CD14-positive monocyte (primary cell): ENCODE results near the gene PDLIM5. TPM values are rescaled to one million over a fixed set of nuclear protein-coding genes. Genes with fewer than 3 reads are reported as not detected.

Experiments used
- DNase-seq, 3 donors: peaks; one replicate each; pipeline ENCODE4 v3.0.0-alpha.2; 2011 to 2022
- H2AFZ ChIP-seq: 2 replicates; pipeline ENCODE4 v1.6.0; 2012; ENCODE audit warnings: mild to moderate bottlenecking, low read depth, low read length, inconsistent platforms; ENCODE audit not compliant: insufficient read depth, poor library complexity, severe bottlenecking
- H3K27ac ChIP-seq, 2 donors: 1 replicate in 1 of 2; 2 replicates in 1 of 2; pipeline ENCODE4 v1.5.1; 2012 to 2013; ENCODE audit warnings: low read length in 2 of 2, control low read depth in 1 of 2, inconsistent platforms in 1 of 2, low read depth in 1 of 2, mild to moderate bottlenecking in 1 of 2
- H3K27me3 ChIP-seq, 2 donors: one replicate each; pipeline versions ENCODE4 v1.6.0 to v1.6.1; 2011 to 2013; ENCODE audit warnings: low read length in 2 of 2; ENCODE audit not compliant: control insufficient read depth in 2 of 2, insufficient read depth in 2 of 2
- H3K36me3 ChIP-seq, 2 donors: replicated peaks in 1 of 2; 1 replicate in 1 of 2; 2 replicates in 1 of 2; pipeline versions ENCODE4 v1.5.1 to v1.6.1; 2012 to 2013; ENCODE audit warnings: low read length in 2 of 2, control low read depth in 1 of 2, inconsistent platforms in 1 of 2, mild to moderate bottlenecking in 1 of 2; ENCODE audit not compliant: insufficient read depth in 2 of 2, control insufficient read depth in 1 of 2
- H3K4me1 ChIP-seq, 2 donors: 1 replicate in 1 of 2; 2 replicates in 1 of 2; pipeline versions ENCODE4 v1.5.1 to v1.6.1; 2012 to 2013; ENCODE audit warnings: low read length in 2 of 2, control low read depth in 1 of 2, inconsistent platforms in 1 of 2, mild to moderate bottlenecking in 1 of 2, moderate library complexity in 1 of 2; ENCODE audit not compliant: insufficient read depth in 2 of 2, control insufficient read depth in 1 of 2
- H3K4me2 ChIP-seq: replicated peaks from 2 replicates; pipeline ENCODE3; 2012; ENCODE audit warnings: low read length, moderate library complexity, mild to moderate bottlenecking; ENCODE audit not compliant: poor library complexity, severe bottlenecking; ENCODE audit errors: extremely low read depth
- H3K4me3 ChIP-seq, 3 experiments: fragments of 200-600 bp in 1 of 3; sonication (generic) in 1 of 3; replicated peaks in 1 of 3; 1 replicate in 2 of 3; 2 replicates in 1 of 3; pipeline ENCODE4 v1.5.1; 2011 to 2013; ENCODE audit warnings: low read length in 3 of 3, mild to moderate bottlenecking in 3 of 3, control low read depth in 2 of 3, low read depth in 2 of 3, inconsistent platforms in 1 of 3, moderate library complexity in 1 of 3
- H3K79me2 ChIP-seq: 2 replicates; pipeline ENCODE4 v1.6.0; 2012; ENCODE audit warnings: mild to moderate bottlenecking, control low read depth, inconsistent platforms, low read length, moderate library complexity; ENCODE audit not compliant: insufficient read depth
- H3K9ac ChIP-seq: 2 replicates; pipeline ENCODE4 v1.6.0; 2017; ENCODE audit warnings: low read length, mild to moderate bottlenecking; ENCODE audit not compliant: insufficient read depth, poor library complexity, severe bottlenecking
- H3K9me3 ChIP-seq, 2 donors: replicated peaks in 1 of 2; 1 replicate in 1 of 2; 2 replicates in 1 of 2; pipeline versions ENCODE4 v1.5.1 to v1.6.1; 2012 to 2013; ENCODE audit warnings: low read length in 2 of 2, control low read depth in 1 of 2; ENCODE audit not compliant: control insufficient read depth in 1 of 2, insufficient read depth in 1 of 2
- H4K20me1 ChIP-seq: 2 replicates; pipeline ENCODE4 v1.6.0; 2012; ENCODE audit warnings: mild to moderate bottlenecking, low read length, control low read depth, moderate library complexity; ENCODE audit not compliant: insufficient read depth
- H3K27ac Mint-ChIP-seq, 7 donors: one replicate each; pipeline ENCODE4 v1.8.0; 2020; ENCODE audit warnings: mild to moderate bottlenecking in 7 of 7, mixed read lengths in 7 of 7, moderate library complexity in 6 of 7, inconsistent platforms in 2 of 7
- H3K27me3 Mint-ChIP-seq, 3 donors: one replicate each; pipeline ENCODE4 v1.8.0; 2021 to 2022; ENCODE audit warnings: low read depth in 3 of 3, mild to moderate bottlenecking in 3 of 3, mixed read lengths in 3 of 3, moderate library complexity in 3 of 3, inconsistent platforms in 1 of 3
- H3K36me3 Mint-ChIP-seq, 2 donors: one replicate each; pipeline ENCODE4 v1.8.0; 2020; ENCODE audit warnings: mixed read lengths in 2 of 2, inconsistent platforms in 1 of 2, mild to moderate bottlenecking in 1 of 2
- H3K4me1 Mint-ChIP-seq: one replicate; pipeline ENCODE4 v1.8.0; 2020; ENCODE audit warnings: mild to moderate bottlenecking, mixed read lengths
- H3K4me3 Mint-ChIP-seq, 2 donors: one replicate each; pipeline ENCODE4 v1.8.0; 2020; ENCODE audit warnings: mild to moderate bottlenecking in 2 of 2, mixed read lengths in 2 of 2, moderate library complexity in 1 of 2
- H3K9me3 Mint-ChIP-seq, 7 donors: one replicate each; pipeline ENCODE4 v1.8.0; 2020 to 2022; ENCODE audit warnings: mixed read lengths in 7 of 7, mild to moderate bottlenecking in 6 of 7, moderate library complexity in 6 of 7, inconsistent platforms in 2 of 7
- CTCF ChIP-seq: fragments of 200-600 bp; IDR thresholded peaks from one replicate; pipeline ENCODE4 v1.8.0; 2022; ENCODE audit warnings: antibody characterized with exemption, mild to moderate bottlenecking
- WGBS: methylation state at CpG from one replicate; pipeline ENCODE4 v1.1.5; 2013; ENCODE audit warnings: missing lambda C conversion rate; ENCODE audit not compliant: insufficient coverage; 5-methylcytosine and 5-hydroxymethylcytosine counted together
- intact Hi-C, 2 donors: fragments of 100-400 bp; cut with micrococcal nuclease; formaldehyde crosslinking; loops; one replicate each; pipeline versions ENCODE4 v1.15.0 to v1.15.1; 2023
- polyA plus RNA-seq, 3 donors: library from polyadenylated mRNA; depleted of rRNA in 1 of 3; unstranded in 2 of 3; stranded (reverse) in 1 of 3; fragments of 300-500 nt in 2 of 3; fragments of >200 nt in 1 of 3; fragmentation: Illumina TruSeq in 2 of 3; gene quantifications; 1 replicate in 2 of 3; 2 replicates in 1 of 3; pipeline ENCODE4 v1.2.3, GENCODE V29; 2012 to 2021

The PDLIM5 gene
- polyA plus RNA-seq, 3 donors: 75.3 to 105 (median 80.9) TPM

GRCh38 chr4:94500685-94501084 lies 48.9 kb downstream of the PDLIM5 start:
- Histone ChIP-seq H4K20me1 (peaks cover 74% of the 10 kb centered on the region), H3K9me3 (no peaks in the 10 kb centered on the region), H3K9ac (no peak overlapping the region), H3K4me3 (no peak overlapping the region), H3K27ac (no peak overlapping the region), H3K27me3 (no peaks in the 10 kb centered on the region), H3K4me2 (no peak overlapping the region), H3K4me1 (no peaks in the 10 kb centered on the region), H2AFZ (no peak overlapping the region), H3K36me3 (no peaks in the 10 kb centered on the region), H3K79me2 (no peaks in the 10 kb centered on the region)
- H3K4me1 Mint-ChIP-seq: peaks cover 2% of the 10 kb centered on the region
- 100% methylated on average over 1 of the region's 3 CpGs for WGBS
- DNase-seq: no peak
- peaks cover 0 to 1% (median 0%) of the 10 kb centered on the region in 3 donors for H3K27me3 Mint-ChIP-seq
- no peaks in the 10 kb centered on the region for H3K9me3 Mint-ChIP-seq
- no peak overlapping the region for H3K27ac Mint-ChIP-seq
- TF ChIP-seq CTCF: no peak
- intact Hi-C loops: no loop called here
- peaks cover 0 to under 1% of the 10 kb centered on the region in 2 donors for H3K36me3 Mint-ChIP-seq
- no peak overlapping the region for H3K4me3 Mint-ChIP-seq

GRCh38 chr4:94504545-94504944 lies 52.8 kb downstream of the PDLIM5 start:
- H3K4me3 Mint-ChIP-seq: no peak overlapping the region
- no peaks in the 10 kb centered on the region for H3K9me3 ChIP-seq
- intact Hi-C loops: no loop called here
- no peak for DNase-seq
- H4K20me1 ChIP-seq: peaks cover 79% of the 10 kb centered on the region
- H3K9me3 Mint-ChIP-seq: no peaks in the 10 kb centered on the region
- peaks cover 0 to under 1% (median 0%) of the 10 kb centered on the region in 3 donors for H3K27me3 Mint-ChIP-seq
- H3K27ac ChIP-seq: no peak overlapping the region
- no peaks in the 10 kb centered on the region for H3K4me1 ChIP-seq
- H3K4me1 Mint-ChIP-seq: peaks cover 11% of the 10 kb centered on the region
- H2AFZ ChIP-seq: no peak overlapping the region
- no peaks in the 10 kb centered on the region for H3K79me2 ChIP-seq
- no CpG with 5 or more reads among the region's 4 CpGs for WGBS
- no peak overlapping the region for H3K27ac Mint-ChIP-seq
- H3K36me3 Mint-ChIP-seq: peaks cover under 1 to 3% of the 10 kb centered on the region in 2 donors
- no peaks in the 10 kb centered on the region for H3K36me3 ChIP-seq
- H3K9ac ChIP-seq: no peak overlapping the region
- no peak overlapping the region for H3K4me3 ChIP-seq
- H3K4me2 ChIP-seq: no peak overlapping the region
- no peaks in the 10 kb centered on the region for H3K27me3 ChIP-seq
- no peak for TF ChIP-seq CTCF
